WTC11 (cell line): Measurements from ENCODE around the gene EMC6.

Experiments used
- ATF1 ChIP-seq: sonication (generic); formaldehyde crosslinking; IDR thresholded peaks from 2 replicates; pipeline ENCODE4 v1.8.1; 2023; ENCODE audit warnings: mild to moderate bottlenecking, moderate library complexity, missing genetic modification reagents
- CREB1 ChIP-seq: sonication (generic); formaldehyde crosslinking; IDR thresholded peaks from 2 replicates; pipeline ENCODE4 v1.8.0; 2023; ENCODE audit warnings: mild to moderate bottlenecking, missing genetic modification reagents
- CTCF ChIP-seq: fragments of 200-600 bp; IDR thresholded peaks from 2 replicates; pipeline ENCODE4 v1.8.0; 2022; ENCODE audit warnings: antibody characterized with exemption
- GABPB1 ChIP-seq: sonication (generic); formaldehyde crosslinking; IDR thresholded peaks from 2 replicates; pipeline ENCODE4 v1.8.1; 2023; ENCODE audit warnings: mild to moderate bottlenecking, missing genetic modification reagents
- NFYB ChIP-seq: sonication (generic); formaldehyde crosslinking; conservative IDR thresholded peaks from 2 replicates; pipeline ENCODE4 v1.8.0; 2022; ENCODE audit warnings: low read depth, missing genetic modification reagents
- NR2C2 ChIP-seq: sonication (generic); formaldehyde crosslinking; IDR thresholded peaks from 2 replicates; pipeline ENCODE4 v1.8.0; 2022; ENCODE audit warnings: mild to moderate bottlenecking, missing genetic modification reagents
- OVOL2 ChIP-seq: fragments of 250-450 bp; sonication (Bioruptor Pico); IDR thresholded peaks from 2 replicates; pipeline ENCODE4 v1.9.0; 2021; ENCODE audit warnings: mild to moderate bottlenecking, borderline replicate concordance
- SP1 ChIP-seq: sonication (generic); formaldehyde crosslinking; conservative IDR thresholded peaks from 2 replicates; pipeline ENCODE4 v1.8.1; 2022; ENCODE audit warnings: missing genetic modification reagents
- USF1 ChIP-seq: sonication (generic); formaldehyde crosslinking; IDR thresholded peaks from 2 replicates; pipeline ENCODE4 v1.8.0; 2022; ENCODE audit warnings: mild to moderate bottlenecking, missing genetic modification reagents
- ZNF263 ChIP-seq: sonication (generic); formaldehyde crosslinking; IDR thresholded peaks from 2 replicates; pipeline ENCODE4 v1.8.1; 2022; ENCODE audit warnings: low read depth, mild to moderate bottlenecking, moderate library complexity, missing genetic modification reagents
- TF ChIP-seq, protein P1 (sequence below): sonication (generic); formaldehyde crosslinking; IDR thresholded peaks from 2 replicates; pipeline ENCODE4 v1.8.1; 2022; ENCODE audit warnings: mild to moderate bottlenecking, moderate library complexity, missing genetic modification reagents
- TF ChIP-seq, protein P2 (sequence below): sonication (generic); formaldehyde crosslinking; IDR thresholded peaks from 2 replicates; pipeline ENCODE4 v1.8.1; 2022; ENCODE audit warnings: mild to moderate bottlenecking, missing genetic modification reagents, moderate library complexity, borderline replicate concordance

DNA sequence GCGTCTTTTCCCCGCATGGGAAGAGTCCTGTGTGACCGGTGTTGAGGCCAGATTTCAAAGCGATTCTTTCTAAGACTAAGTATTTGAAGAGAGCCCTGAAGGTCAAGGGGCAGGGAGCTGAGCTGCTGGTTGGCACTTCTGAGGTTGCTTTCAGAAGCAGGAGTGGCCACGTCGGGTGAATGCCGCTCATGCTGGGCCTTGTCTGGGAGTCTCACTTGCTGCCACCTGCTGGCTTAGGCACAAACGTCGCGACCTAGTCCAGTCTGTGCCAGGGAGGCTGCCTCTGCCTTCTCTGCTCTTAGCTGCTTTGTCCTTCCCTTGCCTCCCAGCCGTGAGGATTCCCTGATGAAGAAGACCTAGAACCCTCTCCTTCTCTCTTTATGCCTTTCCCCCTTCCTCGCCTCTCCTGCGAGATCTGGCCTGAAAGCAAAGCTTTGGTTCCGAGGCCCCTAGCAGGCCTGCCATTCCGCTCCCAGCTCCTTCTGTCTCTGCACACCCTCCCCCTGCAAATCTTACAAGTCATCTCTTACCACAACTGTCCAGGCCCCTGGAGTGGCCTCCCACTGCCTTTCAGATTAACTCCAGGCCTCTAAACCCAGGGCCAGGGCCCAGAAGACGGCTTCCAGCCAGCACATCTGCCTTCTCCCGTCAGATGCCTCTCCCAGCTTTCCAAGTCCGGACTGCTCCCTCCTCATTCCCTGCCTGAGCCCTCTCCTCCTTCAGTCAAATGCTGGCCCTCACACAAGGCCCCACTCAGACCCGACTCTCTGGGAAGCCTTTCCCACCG is 20.6 kb upstream of the EMC6 start:
- TF ChIP-seq NR2C2 (CRISPR knock-in tag) (no peak), CTCF (no peak), USF1 (CRISPR knock-in tag) (no peak), CREB1 (CRISPR knock-in tag) (no peak), NFYB (CRISPR knock-in tag) (no peak), OVOL2 (CRISPR knock-in tag) (no peak), ZNF263 (CRISPR knock-in tag) (no peak), SP1 (no peak), ATF1 (no peak), GABPB1 (CRISPR knock-in tag) (no peak)
- TF ChIP-seq, protein P1, sequence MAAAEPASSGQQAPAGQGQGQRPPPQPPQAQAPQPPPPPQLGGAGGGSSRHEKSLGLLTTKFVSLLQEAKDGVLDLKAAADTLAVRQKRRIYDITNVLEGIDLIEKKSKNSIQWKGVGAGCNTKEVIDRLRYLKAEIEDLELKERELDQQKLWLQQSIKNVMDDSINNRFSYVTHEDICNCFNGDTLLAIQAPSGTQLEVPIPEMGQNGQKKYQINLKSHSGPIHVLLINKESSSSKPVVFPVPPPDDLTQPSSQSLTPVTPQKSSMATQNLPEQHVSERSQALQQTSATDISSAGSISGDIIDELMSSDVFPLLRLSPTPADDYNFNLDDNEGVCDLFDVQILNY (CRISPR knock-in tag) = no peak
- TF ChIP-seq, protein P2, sequence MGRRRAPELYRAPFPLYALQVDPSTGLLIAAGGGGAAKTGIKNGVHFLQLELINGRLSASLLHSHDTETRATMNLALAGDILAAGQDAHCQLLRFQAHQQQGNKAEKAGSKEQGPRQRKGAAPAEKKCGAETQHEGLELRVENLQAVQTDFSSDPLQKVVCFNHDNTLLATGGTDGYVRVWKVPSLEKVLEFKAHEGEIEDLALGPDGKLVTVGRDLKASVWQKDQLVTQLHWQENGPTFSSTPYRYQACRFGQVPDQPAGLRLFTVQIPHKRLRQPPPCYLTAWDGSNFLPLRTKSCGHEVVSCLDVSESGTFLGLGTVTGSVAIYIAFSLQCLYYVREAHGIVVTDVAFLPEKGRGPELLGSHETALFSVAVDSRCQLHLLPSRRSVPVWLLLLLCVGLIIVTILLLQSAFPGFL = no peak
